Epithelial cell of proximal tubule (primary cell): ENCODE data around the gene GDAP1L1. TPM values are rescaled to one million over a fixed set of nuclear protein-coding genes. Genes with fewer than 3 reads are reported as not detected.
A peak's percentile ranks its signal among the peaks of the same experiment; 100 is the strongest.

Experiments
- DNase-seq: peaks from one replicate; pipeline ENCODE4 v3.0.0-alpha.2; 2011; ENCODE audit warnings: low read depth
- H3K4me3 ChIP-seq: 2 replicates; pipeline ENCODE4 v1.5.1; 2011; ENCODE audit warnings: low read depth, mild to moderate bottlenecking, low read length
- total RNA-seq: library from RNA; depleted of rRNA; stranded (reverse); fragments of >200 nt; gene quantifications from 2 replicates; pipeline ENCODE4 v1.2.3, GENCODE V29; 2015
- TF ChIP-seq, protein P1 (sequence below): conservative IDR thresholded peaks from 2 replicates; pipeline ENCODE4 v1.5.1; 2012; ENCODE audit warnings: low read depth, mild to moderate bottlenecking, low read length

The GDAP1L1 gene
- total RNA-seq, 1 donor from 2014 or later = not detected

DNA sequence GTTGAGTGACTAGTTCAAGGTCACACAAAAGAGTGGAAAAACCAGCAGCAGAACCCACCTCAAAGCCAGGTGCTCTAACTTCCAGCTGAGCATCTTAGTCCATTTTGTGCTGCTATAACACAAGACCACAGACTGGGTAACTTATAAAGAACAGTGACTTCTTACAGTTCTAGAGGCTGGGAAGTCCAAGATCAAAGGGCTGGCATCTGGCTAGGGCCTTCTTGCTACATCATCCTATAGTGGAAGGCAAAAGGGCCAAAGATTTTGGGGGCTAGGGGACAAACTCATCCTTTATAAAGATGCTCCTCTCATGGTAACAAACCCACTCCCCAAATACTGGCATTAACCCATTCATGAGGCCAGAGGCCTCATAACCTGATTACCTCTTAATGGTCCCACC lies 54.2 kb downstream of the GDAP1L1 start:
- H3K4me3 ChIP-seq = no peak overlapping the region
- TF ChIP-seq, protein P1, sequence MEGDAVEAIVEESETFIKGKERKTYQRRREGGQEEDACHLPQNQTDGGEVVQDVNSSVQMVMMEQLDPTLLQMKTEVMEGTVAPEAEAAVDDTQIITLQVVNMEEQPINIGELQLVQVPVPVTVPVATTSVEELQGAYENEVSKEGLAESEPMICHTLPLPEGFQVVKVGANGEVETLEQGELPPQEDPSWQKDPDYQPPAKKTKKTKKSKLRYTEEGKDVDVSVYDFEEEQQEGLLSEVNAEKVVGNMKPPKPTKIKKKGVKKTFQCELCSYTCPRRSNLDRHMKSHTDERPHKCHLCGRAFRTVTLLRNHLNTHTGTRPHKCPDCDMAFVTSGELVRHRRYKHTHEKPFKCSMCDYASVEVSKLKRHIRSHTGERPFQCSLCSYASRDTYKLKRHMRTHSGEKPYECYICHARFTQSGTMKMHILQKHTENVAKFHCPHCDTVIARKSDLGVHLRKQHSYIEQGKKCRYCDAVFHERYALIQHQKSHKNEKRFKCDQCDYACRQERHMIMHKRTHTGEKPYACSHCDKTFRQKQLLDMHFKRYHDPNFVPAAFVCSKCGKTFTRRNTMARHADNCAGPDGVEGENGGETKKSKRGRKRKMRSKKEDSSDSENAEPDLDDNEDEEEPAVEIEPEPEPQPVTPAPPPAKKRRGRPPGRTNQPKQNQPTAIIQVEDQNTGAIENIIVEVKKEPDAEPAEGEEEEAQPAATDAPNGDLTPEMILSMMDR = no peak
- no peak for DNase-seq

DNA sequence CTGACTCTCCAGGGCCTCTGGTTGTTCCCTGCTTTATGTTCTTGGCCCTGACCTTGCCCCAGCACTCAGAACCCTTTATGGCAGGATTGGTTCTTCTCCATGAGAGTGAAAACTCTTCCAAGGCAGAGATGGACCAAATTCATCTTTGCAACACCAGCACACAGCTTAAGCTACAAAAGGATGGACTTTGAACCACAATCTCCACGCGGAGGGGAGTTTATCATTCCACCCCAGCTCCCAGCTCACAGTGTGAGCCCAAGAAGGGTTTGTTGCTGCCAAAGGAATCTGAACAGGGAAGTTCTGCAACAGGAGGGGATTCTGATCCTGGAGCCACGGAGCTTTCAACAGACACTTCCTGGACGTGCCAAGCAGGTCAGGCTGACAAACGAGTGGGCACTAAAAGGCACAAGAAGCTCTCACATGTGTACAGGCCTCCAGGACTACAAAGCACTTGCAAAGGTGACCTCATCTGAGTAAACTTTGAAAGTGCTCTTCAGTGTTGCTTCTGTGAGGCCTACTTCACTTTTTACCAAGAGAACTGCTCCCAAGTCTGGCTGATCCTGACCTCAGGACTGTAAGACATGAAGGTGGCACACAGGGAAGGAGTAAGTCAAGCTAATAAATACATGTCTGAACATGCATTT lies 55.0 kb downstream of the GDAP1L1 start:
- no peak overlapping the region for H3K4me3 ChIP-seq
- TF ChIP-seq, protein P1 = no peak
- no peak for DNase-seq

DNA sequence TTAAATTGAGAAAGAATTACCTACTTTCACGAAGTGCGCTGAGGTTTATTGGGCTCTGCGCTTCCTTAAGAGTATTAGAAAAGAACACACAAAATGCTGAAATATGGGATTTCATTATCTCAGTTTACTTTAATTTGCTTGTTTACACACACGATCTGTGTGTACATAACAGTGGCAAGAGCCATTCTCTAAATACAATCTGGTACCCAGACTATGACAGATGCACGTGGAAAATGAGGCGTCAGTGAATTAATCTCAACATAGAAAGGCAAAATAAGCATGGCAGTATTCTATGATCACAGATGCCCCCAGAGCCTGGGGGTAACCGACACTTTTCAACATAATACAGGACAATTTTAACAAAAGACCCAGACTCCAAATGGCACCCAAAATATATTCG lies 55.6 kb downstream of the GDAP1L1 start:
- DNase-seq = no peak
- TF ChIP-seq, protein P1 = no peak
- H3K4me3 ChIP-seq = no peak overlapping the region

DNA sequence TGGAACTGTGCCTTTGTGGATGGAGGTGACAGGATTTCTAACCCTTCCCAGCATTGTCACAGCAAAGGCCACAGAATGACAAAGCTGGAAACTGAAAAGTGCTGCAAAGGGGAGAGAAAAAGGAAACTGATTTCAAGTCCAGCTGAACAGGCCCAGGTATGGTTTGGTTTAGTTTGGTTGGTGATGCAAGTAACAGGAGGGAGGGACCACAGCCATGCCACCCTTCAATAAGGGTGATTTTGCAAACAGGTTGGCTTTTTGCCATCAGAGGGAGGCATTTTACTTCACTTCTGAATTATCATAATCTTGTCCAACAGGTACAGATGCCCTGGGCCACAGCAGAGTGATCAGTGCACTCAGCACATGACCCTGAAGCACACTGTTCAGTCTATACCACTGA lies 57.3 kb downstream of the GDAP1L1 start:
- DNase-seq = no peak
- TF ChIP-seq, protein P1 = no peak
- H3K4me3 ChIP-seq = no peak overlapping the region

DNA sequence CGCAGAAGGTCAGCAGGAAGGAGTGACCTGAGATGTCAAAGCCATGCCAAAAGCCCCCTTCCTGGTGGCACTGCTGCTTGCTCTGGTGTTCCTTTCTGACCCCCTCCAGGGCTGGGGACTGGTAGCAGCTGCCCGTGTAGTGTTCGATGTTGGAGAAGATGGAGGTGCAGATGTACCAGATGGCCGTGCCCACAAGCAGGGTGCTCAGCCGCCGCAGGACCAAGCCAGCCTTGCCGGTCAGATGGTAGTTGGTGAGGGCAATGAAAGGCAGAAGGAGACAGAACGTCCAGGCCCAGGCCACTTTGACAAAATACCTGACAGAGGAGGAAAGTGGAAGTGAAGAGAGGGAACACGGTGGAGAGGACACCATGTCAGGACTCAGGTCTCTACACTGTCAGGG lies 59.8 kb downstream of the GDAP1L1 start:
- TF ChIP-seq, protein P1 = no peak
- no peak overlapping the region for H3K4me3 ChIP-seq

DNA sequence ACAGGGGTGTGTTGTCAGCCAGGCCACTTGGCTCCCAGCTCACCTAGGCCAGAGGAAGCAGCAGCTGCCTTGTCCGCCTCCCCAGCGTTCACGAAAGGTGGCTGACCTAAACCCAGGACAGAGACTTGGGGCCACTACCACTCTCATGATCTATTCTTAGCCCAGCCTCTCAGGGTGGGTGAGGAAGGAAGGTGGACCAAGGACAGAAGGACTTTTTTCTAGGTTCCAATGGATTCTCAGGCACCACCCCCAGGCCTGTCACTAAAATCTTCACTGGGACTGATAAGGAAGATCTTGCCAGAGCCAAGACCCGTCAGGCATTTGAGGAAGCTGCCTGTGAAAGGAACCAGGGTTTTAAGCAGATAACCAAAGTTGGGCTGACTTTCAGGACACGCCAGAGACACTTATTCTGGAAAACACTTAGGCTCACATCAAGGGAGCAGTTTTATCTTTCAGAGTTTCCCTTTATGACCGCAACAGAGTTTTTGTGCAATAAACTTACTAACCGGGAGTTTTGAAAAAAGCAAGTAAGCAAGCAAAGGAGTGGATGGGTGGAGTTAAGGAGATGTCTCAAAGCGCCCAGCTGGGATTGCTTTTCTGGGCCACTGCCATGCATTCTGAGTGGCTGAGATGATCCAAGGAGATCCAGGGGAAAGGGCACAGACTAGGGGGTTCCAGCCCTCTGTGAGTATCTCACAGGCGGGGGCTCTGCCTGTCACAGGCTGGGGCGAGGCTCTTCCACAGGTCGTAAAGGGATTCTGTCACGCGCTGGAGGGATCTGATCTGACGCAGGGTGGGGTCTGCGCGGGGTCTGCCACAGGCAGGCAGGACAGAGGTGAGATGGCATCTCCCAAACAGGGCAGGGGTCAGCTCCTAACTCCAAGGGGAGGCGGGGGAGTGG lies 62.9 kb downstream of the GDAP1L1 start:
- H3K4me3 ChIP-seq = peak overlapping the region; percentile 99
- TF ChIP-seq, protein P1 = no peak
- no peak for DNase-seq

More for the DNA sequence above, 59.8 kb downstream of the GDAP1L1 start:
- no peak for DNase-seq
